Activated CD8-positive, alpha-beta memory T cell treated with anti-CD3 and anti-CD28 coated beads for 1 hour (primary cell): ENCODE results near the gene NTM.

Source experiments
- DNase-seq, 2 donors: peaks; one replicate each; pipeline ENCODE4 v3.0.0-alpha.2; 2020; ENCODE audit warnings: low read depth in 1 of 2; ENCODE audit errors: extremely low read depth in 1 of 2

NTM gene

GRCh38 chr11:131372234-131372962 is 2.0 kb downstream of the NTM start:
- no peak for DNase-seq

- no peak for DNase-seq
Measured at GRCh38 chr11:131373095-131373725, 2.8 kb downstream of the NTM start.

GRCh38 chr11:131373756-131374155 is 3.3 kb downstream of the NTM start:
- DNase-seq: no peak

GRCh38 chr11:131375421-131375820 is 5.0 kb downstream of the NTM start:
- no peak for DNase-seq

GRCh38 chr11:131375915-131376314 is 5.5 kb downstream of the NTM start:
- no peak for DNase-seq

- DNase-seq: no peak
Measured at GRCh38 chr11:131378931-131379330, 8.5 kb downstream of the NTM start.

GRCh38 chr11:131385763-131386390 is 15.5 kb downstream of the NTM start:
- DNase-seq: no peak

- no peak for DNase-seq
Measured at GRCh38 chr11:131386408-131386807, 16.0 kb downstream of the NTM start.

- no peak for DNase-seq
Measured at GRCh38 chr11:131388030-131388429, 17.6 kb downstream of the NTM start.

- no peak for DNase-seq
Measured at GRCh38 chr11:131389582-131389981, 19.2 kb downstream of the NTM start.

- DNase-seq: no peak
Measured at GRCh38 chr11:131391176-131391575, 20.8 kb downstream of the NTM start.

GRCh38 chr11:131392528-131393255 is 22.3 kb downstream of the NTM start:
- DNase-seq: no peak

- DNase-seq: no peak
Measured at GRCh38 chr11:131393691-131394090, 23.3 kb downstream of the NTM start.

- no peak for DNase-seq
Measured at GRCh38 chr11:131397675-131398074, 27.3 kb downstream of the NTM start.

- DNase-seq: no peak
Measured at GRCh38 chr11:131402040-131402439, 31.6 kb downstream of the NTM start.

GRCh38 chr11:131404010-131404409 is 33.6 kb downstream of the NTM start:
- no peak for DNase-seq

GRCh38 chr11:131408025-131408640 is 37.7 kb downstream of the NTM start:
- no peak for DNase-seq

- DNase-seq: no peak
Measured at GRCh38 chr11:131409345-131409744, 38.9 kb downstream of the NTM start.

- DNase-seq: no peak
Measured at GRCh38 chr11:131411636-131412035, 41.2 kb downstream of the NTM start.

GRCh38 chr11:131412061-131412460 is 41.6 kb downstream of the NTM start:
- no peak for DNase-seq

GRCh38 chr11:131413217-131413616 is 42.8 kb downstream of the NTM start:
- no peak for DNase-seq
